ENCODE results near the gene PPP1CB.

Gene PPP1CB

DNA sequence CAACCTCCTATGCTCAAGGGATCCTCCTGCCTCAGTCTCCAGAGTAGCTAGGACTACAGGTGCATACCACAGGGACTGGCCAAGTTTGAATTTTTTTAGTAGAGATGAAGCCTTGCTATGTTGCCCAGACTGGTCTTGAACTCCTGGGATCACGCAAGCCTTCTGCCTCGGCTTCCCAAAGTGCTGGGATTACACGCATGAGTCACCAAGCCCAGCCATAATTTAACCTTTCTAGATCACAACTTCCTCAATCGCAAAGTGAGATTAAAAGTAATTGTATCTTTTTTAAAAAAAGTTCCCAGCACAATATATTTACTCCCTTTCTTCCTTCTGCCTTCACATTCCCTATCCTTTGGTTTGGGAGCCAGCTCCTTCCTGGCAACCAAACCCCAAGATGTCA lies 5.8 kb upstream of the PPP1CB start:
- no peak for DNase-seq

- DNase-seq: no peak
Observed at GRCh38 chr2:28746429-28747111, 5.1 kb upstream of the PPP1CB start.

GRCh38 chr2:28747714-28748113 lies 3.9 kb upstream of the PPP1CB start:
- DNase-seq: peak; percentile 35

- peak; percentile 18 for DNase-seq
Observed at GRCh38 chr2:28748176-28748575, 3.5 kb upstream of the PPP1CB start.

- DNase-seq: no peak
Observed at GRCh38 chr2:28748941-28749340, 2.7 kb upstream of the PPP1CB start.

DNA sequence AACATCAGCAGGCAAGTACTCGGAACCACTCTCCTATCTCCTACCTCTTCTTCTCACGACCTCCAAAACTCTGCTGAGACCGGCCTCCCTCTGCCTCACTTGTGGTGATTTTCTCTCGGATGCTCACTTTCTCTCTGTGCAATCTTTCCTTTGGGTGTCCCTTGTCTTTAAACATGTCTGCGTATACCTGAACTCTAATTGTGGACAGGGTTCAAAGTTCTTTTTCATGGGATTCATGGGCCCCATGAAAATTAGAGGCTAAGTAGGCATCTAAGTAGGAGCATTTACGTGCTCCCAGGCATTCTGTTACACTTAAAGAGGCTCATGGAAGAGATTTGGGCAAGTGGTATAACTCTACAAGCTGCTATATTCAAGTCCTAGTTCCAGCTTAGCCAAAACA lies 2.1 kb upstream of the PPP1CB start:
- DNase-seq: no peak

DNA sequence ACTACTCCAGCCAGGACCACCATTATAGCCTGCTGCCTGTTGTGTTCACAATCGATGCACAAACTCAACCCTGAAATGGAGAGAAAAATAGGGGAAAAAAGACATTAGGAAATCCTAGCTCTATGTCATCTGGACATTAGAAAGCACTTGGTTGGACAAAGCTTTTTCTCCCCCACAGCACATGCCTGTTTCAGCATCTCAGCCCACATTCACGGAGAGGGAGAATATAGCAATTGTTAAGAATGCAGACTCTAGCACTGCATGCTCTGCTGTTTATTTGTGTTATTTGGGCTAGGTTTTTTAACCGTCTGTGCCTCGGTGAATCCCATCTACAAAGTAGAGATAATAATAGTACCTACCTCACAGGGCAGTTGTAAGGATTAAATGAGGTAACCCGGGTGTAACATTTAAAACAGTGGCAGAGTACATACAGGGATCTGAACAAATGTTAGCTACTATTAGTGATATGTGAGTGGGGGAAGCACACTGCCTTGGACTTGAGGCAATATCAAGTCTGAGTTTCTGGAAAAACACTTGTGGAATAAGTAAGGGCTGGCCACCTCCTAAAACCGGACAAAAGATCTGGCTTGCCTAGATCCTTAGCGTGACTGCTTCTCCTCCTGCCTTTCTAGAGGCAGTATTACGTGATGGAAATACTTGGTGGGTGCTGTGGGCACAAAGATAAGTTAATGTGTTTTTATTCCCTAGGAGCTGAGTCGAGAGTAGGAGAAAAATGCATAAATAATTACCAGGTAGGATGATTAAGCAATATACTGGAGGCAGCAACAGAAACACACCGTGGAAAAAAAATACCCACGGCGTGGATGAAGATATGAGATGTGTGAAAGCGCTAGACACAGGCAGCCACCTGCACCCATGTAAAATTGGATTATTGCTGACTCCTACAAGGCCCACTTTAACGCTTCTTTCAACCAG lies 1.0 kb upstream of the PPP1CB start:
- DNase-seq: peak; percentile 22

DNA sequence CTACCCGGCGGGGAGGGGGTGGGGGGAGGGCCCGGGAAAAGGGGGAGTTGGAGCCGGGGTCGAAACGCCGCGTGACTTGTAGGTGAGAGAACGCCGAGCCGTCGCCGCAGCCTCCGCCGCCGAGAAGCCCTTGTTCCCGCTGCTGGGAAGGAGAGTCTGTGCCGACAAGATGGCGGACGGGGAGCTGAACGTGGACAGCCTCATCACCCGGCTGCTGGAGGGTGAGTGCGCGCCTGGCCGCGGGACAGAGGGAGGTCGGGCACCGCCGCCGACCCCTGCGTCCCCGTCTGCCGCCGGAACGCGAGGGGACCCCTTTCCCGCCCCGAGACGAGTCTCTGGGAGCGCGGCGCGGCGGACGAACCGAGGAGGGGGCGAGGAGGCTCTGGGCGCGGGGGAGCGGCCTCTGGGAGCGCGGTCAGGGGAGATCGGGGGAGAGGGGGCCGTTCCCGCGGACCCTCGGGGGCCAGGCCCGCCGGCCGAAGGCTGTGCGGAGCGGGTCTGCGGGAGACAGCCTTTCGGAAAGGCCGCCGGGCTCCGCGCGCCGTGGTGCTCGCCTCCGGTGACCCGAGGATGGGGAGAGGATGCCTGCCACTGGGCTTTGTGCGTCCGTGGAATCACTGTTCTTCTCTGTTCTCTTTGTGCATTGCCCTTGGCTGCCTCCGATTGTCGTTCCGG lies 463 bp downstream of the PPP1CB start:
- DNase-seq: peak; percentile 39

DNA sequence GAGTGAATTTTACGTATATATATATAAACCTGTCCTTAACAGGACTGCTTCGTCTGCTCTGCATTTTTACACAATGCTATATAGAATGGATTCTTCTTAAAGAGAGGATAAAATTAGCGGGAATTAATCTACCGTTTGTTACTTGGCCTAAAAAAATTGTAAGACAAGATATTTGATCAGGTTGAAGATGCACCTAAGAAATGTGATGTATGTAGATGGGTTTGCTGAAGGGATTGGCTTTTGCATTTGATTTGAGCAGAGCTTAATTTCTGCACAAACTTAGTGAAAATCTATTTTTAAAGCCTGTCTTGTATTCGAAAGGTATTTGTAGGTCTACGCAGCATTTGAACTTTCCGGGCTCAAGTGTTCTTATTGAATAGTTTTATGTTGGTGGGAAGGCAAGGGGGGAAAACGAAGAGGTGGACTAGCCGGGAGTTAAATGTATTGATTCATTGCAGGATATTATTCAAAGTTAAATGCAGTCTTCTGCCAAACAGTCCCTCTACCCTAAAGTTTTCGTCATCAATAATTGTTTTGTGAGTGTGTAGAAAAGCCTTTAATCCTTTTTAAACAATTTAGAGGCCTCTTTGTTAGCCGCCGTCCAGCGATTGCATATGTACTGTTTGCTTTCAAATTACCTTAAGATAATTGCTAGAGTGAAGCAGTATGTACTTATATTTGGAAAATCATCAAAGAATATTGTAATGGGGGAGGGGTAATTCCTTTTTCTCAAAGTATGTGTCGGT lies 1.2 kb downstream of the PPP1CB start:
- no peak for DNase-seq

- no peak for DNase-seq
Observed at GRCh38 chr2:28754321-28754720, 2.7 kb downstream of the PPP1CB start.

DNA sequence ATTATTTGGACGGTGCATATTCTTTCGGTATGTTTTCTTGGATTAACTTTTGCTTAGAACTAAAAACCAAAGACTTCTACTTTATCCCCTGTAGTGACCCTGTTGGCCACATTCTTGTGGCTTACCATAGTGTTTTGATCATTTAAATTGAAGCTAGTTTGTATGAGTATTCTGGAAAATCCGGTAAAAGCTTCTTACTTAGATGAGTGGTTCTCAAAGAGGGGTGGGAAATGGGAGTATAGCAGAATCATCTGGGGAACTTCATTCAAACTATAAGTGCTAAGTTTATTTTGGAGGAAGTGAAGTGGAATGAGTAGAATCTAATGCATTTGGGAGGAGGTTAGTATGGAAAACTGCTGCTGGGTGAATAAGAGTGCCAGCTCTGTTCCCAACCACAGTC lies 3.8 kb downstream of the PPP1CB start:
- no peak for DNase-seq

DNA sequence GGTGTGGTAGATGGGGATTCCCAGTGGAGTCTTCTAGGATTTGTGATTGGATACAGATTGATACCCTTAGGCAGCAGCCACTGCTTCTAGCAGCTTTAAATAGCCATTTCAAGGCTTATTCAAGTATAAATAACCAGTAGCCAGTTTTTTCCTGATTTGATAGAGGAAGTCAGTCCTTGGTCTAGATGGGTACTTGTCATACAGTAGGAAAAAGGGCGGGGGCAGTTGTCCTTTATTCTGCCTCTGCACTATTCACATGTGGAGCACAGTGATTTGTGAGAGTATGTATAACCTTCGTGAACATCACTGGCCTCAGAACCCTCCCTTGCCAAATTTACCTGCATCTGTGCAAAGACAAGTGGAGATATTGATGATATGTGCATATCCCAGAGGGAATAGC lies 6.8 kb downstream of the PPP1CB start:
- DNase-seq: no peak

DNA sequence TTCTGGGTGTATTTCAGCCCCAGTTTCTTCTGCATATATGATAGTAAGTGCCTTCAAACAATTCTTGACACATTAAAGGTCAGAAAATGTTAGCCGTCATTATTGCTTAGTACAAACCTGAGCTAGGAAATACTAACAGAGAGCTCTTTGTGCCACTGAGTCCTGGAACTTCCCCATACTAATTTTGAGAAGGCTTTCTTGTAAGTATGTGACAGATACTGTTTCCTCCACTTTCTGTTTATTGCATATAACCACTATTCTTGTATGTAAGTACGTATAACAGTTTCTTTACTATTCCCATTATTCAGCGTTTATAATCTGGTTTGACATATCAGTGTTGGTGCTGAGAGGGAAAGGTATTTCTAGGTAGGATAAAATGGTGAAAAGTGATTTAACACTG lies 9.8 kb downstream of the PPP1CB start:
- DNase-seq: no peak

- no peak for DNase-seq
Observed at GRCh38 chr2:28764909-28765711, 13.5 kb downstream of the PPP1CB start.

DNA sequence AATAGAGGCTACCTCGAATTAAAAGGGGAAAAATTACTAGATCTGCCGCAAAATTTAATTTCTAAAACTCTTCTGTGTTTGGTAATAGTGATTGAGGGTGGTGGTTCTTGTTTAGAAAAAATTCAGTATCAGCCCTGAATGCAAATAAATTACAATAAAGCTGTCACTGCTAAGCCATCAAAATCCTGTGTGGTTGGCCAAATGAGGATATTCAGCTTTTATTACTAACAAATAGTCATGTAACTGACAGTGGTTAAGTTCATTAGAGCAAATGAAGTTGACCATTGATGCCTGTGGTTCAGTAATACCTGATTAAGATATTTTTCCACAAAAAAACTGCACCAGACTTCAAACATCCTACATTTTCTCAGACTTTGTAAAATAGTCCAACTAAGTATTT lies 14.4 kb downstream of the PPP1CB start:
- no peak for DNase-seq

DNA sequence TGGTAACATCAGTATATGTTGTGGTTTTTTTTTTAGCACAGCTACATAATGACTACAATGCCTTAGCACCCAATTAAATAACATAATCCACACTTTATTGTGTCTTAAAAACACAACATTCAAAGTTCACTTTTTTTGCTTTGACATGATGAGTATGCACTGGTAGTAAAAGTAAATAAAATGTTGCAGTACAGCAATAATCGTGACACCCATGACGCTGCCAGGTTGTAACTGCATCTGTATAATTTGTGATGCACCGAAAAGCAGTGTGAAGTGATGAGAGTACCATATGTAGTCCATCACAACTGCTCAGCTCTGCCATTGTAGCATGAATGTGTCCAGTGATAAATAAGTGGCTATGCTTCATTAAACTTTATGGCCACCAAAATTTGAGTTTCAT lies 15.7 kb downstream of the PPP1CB start:
- no peak for DNase-seq

- DNase-seq: no peak
Observed at GRCh38 chr2:28768422-28768821, 16.8 kb downstream of the PPP1CB start.

- DNase-seq: no peak
Observed at GRCh38 chr2:28768952-28769351, 17.3 kb downstream of the PPP1CB start.

DNA sequence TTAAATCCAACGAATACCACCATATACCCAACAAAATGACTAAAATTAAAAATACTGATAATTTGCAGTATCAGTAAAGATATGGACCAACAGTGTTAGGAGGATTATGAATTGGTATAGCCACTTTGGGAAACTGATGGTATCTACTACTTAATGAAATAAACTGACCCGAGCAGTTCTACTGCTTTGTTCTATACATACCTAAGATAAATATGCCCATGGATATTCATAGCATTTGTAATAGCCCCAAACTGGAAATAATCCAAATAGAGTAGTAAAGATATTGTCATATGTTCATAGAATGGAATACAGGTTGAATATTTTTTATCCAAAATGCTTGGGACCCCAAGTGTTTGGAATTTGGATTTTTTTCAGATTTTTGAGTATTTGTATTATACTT lies 20.7 kb downstream of the PPP1CB start:
- no peak for DNase-seq

DNA sequence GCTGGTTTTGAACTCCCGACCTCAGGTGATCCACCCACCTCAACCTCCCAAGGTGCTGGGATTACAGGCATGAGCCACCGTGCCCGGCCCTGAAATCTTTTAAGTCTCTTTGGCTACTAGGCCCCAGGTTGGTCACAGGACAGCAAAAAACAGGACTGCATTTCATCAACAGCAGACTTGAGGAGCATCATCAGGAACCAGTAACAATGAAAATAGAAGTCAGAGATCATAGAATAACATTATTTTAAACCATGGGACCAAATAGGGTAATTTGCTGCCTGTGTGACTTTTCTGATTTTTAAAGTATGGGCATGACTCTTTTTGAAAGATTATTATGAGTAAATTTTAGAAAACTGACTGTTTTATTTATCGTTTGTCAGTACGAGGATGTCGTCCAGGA lies 24.8 kb downstream of the PPP1CB start:
- no peak for DNase-seq

GRCh38 chr2:28778392-28778791 lies 26.8 kb downstream of the PPP1CB start:
- DNase-seq: no peak

- DNase-seq: no peak
Observed at GRCh38 chr2:28779001-28779400, 27.4 kb downstream of the PPP1CB start.

Measured in CD4-positive, alpha-beta T cell treated with Interleukin-6 for 4 hours (primary cell).